Tibial nerve (tissue), 4 donors: Measurements from ENCODE around the gene CXCL8. TPM values are rescaled to one million over a fixed set of nuclear protein-coding genes. Genes with fewer than 3 reads are reported as not detected.

Source experiments
- DNase-seq, 2 donors: peaks; one replicate each; pipeline ENCODE4 v3.0.0-alpha.2; 2019; ENCODE audit warnings: low spot score in 2 of 2
- H3K27ac ChIP-seq, 4 donors: fragments of 200-600 bp; sonication (generic) in 3 of 4; one replicate each; pipeline ENCODE4 v1.5.1; 2017 to 2019; ENCODE audit warnings: mild to moderate bottlenecking in 1 of 4
- H3K27me3 ChIP-seq, 2 donors: fragments of 200-600 bp; sonication (generic) in 1 of 2; one replicate each; pipeline versions ENCODE4 v1.5.1 to v1.6.0; 2017 to 2019
- H3K36me3 ChIP-seq, 3 donors: fragments of 200-600 bp; sonication (generic); one replicate each; pipeline ENCODE4 v1.5.1; 2018 to 2019
- H3K4me1 ChIP-seq, 4 donors: fragments of 200-600 bp; sonication (generic) in 3 of 4; one replicate each; pipeline ENCODE4 v1.5.1; 2017 to 2019
- H3K4me3 ChIP-seq, 4 donors: fragments of 200-600 bp; sonication (generic) in 3 of 4; one replicate each; pipeline ENCODE4 v1.5.1; 2017 to 2019; ENCODE audit warnings: mild to moderate bottlenecking in 1 of 4, moderate library complexity in 1 of 4
- H3K9me3 ChIP-seq, 4 donors: fragments of 200-600 bp; sonication (generic) in 3 of 4; one replicate each; pipeline ENCODE4 v1.5.1; 2017 to 2019
- EP300 ChIP-seq, 2 donors: sonication (generic); formaldehyde crosslinking; IDR thresholded peaks; one replicate each; pipeline ENCODE4 v1.6.1; 2017; ENCODE audit warnings: antibody characterized with exemption in 2 of 2, mild to moderate bottlenecking in 1 of 2
- POLR2A ChIP-seq, 2 donors: fragments of 450-650 bp; IDR thresholded peaks; one replicate each; pipeline ENCODE4 v1.6.1; 2017; ENCODE audit warnings: antibody characterized with exemption in 2 of 2, mild to moderate bottlenecking in 2 of 2, moderate library complexity in 2 of 2
- WGBS, 2 donors: methylation state at CpG; one replicate each; pipeline ENCODE4 v1.1.5; 2018; 5-methylcytosine and 5-hydroxymethylcytosine counted together
- total RNA-seq, 4 donors: library from RNA; depleted of rRNA; stranded (reverse); fragments of >200 nt; gene quantifications; one replicate each; pipeline ENCODE4 v1.1.0, GENCODE V29; 2016
- TF ChIP-seq, protein P1 (sequence below), 5 experiments: fragments of 200-600 bp in 3 of 5; fragments of 450-650 bp in 2 of 5; sonication (generic) in 3 of 5; IDR thresholded peaks; one replicate each; pipeline ENCODE4 v1.5.1; 2016 to 2019; ENCODE audit warnings: antibody characterized with exemption in 5 of 5, mild to moderate bottlenecking in 3 of 5, moderate library complexity in 2 of 5

CXCL8 gene
- total RNA-seq, 4 donors from 2014 or later = 0.22 to 10.8 (median 1.3) TPM

DNA sequence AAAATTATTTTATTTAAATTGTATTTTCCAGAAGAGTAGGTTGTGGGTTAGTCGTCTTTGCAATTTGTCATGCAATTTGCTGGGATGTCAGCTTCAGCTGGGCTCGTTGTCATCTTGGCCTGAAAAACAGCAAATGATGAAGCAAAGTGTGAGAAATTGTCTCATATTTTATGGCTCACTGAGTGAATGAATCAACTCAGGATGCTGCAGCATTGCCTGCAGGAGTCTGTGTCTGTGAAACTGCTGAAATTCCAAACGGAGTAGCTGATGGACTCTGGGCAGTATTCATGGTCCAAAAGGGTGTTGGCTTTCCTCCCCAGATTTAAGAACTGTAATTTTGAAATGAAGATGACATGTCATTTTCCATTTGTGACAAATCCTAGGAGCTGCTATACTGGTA is 37.2 kb downstream of the CXCL8 start:
- TF ChIP-seq EP300 (IDR thresholded peaks at IDR 0.05) (no peak), POLR2A (IDR thresholded peaks at IDR 0.05) (no peak)
- TF ChIP-seq, protein P1, sequence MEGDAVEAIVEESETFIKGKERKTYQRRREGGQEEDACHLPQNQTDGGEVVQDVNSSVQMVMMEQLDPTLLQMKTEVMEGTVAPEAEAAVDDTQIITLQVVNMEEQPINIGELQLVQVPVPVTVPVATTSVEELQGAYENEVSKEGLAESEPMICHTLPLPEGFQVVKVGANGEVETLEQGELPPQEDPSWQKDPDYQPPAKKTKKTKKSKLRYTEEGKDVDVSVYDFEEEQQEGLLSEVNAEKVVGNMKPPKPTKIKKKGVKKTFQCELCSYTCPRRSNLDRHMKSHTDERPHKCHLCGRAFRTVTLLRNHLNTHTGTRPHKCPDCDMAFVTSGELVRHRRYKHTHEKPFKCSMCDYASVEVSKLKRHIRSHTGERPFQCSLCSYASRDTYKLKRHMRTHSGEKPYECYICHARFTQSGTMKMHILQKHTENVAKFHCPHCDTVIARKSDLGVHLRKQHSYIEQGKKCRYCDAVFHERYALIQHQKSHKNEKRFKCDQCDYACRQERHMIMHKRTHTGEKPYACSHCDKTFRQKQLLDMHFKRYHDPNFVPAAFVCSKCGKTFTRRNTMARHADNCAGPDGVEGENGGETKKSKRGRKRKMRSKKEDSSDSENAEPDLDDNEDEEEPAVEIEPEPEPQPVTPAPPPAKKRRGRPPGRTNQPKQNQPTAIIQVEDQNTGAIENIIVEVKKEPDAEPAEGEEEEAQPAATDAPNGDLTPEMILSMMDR (IDR thresholded peaks at IDR 0.05) = no peak
- 47 to 49% methylated on average over 3 of the region's 3 CpGs for WGBS, 2 donors
- no peak overlapping the region for H3K27ac ChIP-seq
- H3K4me3 ChIP-seq = no peak overlapping the region
- H3K4me1 ChIP-seq = peaks cover 0 to 15% (median 4%) of the 10 kb centered on the region in 4 donors
- H3K9me3 ChIP-seq = no peaks in the 10 kb centered on the region
- DNase-seq = no peak
- H3K36me3 ChIP-seq = no peaks in the 10 kb centered on the region
- no peaks in the 10 kb centered on the region for H3K27me3 ChIP-seq

DNA sequence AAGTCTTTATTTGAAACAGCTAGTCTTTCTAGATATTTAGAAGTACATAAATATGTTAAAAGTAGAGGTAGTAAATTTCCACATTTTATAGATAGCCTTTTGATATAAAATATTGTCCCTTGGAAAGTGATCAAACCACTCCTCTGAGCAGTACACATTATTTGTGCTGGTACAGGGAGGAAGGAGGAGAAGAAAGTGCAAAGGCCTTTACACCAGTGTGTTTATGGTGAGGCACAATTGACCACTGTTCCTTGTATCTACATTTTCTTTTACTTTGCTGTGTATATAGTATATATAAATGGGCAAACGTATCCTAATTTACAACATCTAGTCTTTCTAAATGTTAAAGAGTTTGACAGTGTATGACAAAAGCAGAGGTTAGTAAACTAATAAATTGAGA is 39.9 kb downstream of the CXCL8 start:
- Histone ChIP-seq H3K9me3 (no peaks in the 10 kb centered on the region), H3K27ac (no peak overlapping the region), H3K27me3 (no peaks in the 10 kb centered on the region), H3K4me3 (no peak overlapping the region), H3K36me3 (no peaks in the 10 kb centered on the region), H3K4me1 (peaks cover 0 to 15% (median 4%) of the 10 kb centered on the region in 4 donors)
- TF ChIP-seq, protein P1 (IDR thresholded peaks at IDR 0.05) = no peak
- TF ChIP-seq POLR2A (IDR thresholded peaks at IDR 0.05) (no peak), EP300 (IDR thresholded peaks at IDR 0.05) (no peak)
- WGBS, 2 donors = 65% methylated on average over 1 of the region's 1 CpG
- DNase-seq = no peak

DNA sequence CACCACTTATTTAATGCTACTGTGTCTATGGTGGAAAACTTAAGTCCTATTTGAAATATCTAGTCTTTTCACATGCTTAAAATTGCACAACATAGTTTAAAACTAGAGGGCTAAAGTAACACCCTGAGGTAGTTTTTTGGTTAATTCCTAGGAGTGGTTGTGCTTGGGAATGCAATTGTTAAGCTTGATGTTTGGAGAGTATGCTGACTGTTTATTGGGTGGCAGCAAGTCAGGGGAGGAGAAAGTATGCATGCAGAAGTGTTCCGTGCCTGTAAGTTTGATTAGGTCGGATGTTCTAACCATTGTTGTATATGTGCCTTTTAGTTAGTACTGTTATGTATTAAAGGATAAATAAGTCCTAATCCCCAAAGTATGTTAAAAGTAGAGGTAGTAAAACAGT is 40.5 kb downstream of the CXCL8 start:
- TF ChIP-seq POLR2A (IDR thresholded peaks at IDR 0.05) (no peak), EP300 (IDR thresholded peaks at IDR 0.05) (no peak)
- TF ChIP-seq, protein P1 (IDR thresholded peaks at IDR 0.05) = no peak
- Histone ChIP-seq H3K27ac (no peak overlapping the region), H3K36me3 (no peaks in the 10 kb centered on the region), H3K27me3 (no peaks in the 10 kb centered on the region), H3K4me1 (peaks cover 0 to 9% (median under 1%) of the 10 kb centered on the region in 4 donors), H3K9me3 (no peaks in the 10 kb centered on the region), H3K4me3 (no peak overlapping the region)
- WGBS, 2 donors = 51 to 52% methylated on average over 2 of the region's 2 CpGs
- no peak for DNase-seq

DNA sequence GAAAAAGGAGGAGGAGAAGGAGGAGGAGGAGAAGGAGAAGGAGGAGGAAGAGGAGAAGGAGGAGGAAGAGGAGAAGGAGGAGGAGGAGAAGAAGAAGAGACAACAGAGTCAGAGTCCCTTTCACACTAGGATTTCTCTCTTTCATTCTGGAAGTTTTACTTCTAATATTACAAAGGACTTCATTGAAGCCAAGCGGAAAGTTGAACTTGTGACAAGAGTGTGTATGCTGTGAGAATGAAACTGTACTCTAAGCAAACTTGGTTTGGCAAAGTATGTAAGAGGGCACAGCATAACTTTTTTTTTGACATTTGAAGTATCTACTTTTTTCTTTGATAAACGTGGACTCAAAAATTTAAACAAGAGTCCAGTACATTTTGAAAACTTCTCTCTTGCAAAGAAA is 48.0 kb downstream of the CXCL8 start:
- H3K27me3 ChIP-seq = no peaks in the 10 kb centered on the region
- H3K9me3 ChIP-seq = peaks cover 0 to 8% (median 0%) of the 10 kb centered on the region in 4 donors
- H3K27ac ChIP-seq = no peak overlapping the region
- DNase-seq = no peak
- 38 to 45% methylated on average over 2 of the region's 2 CpGs for WGBS, 2 donors
- no peak overlapping the region for H3K4me3 ChIP-seq
- H3K4me1 ChIP-seq = no peaks in the 10 kb centered on the region
- no peaks in the 10 kb centered on the region for H3K36me3 ChIP-seq
- TF ChIP-seq POLR2A (IDR thresholded peaks at IDR 0.05) (no peak), EP300 (IDR thresholded peaks at IDR 0.05) (no peak)
- TF ChIP-seq, protein P1 (IDR thresholded peaks at IDR 0.05) = no peak

Other genes with a start within 250 kb of the CXCL8 start
- not detected for gene RASSF6, start 120.1 kb upstream of the CXCL8 start, total RNA-seq
- 1 to 10 TPM in 1 of 4 donors, not detected in 3; 2.2 TPM for gene CXCL6, start 96.1 kb downstream of the CXCL8 start, total RNA-seq
- gene PF4V1, start 112.7 kb downstream of the CXCL8 start, total RNA-seq = not detected
- 1 to 10 TPM in 2 of 4 donors, under 1 TPM in 1, not detected in 1; 0.84 to 2.7 (median 1.3) TPM for gene CXCL1, start 128.8 kb downstream of the CXCL8 start, total RNA-seq
- gene PF4, start 241.5 kb downstream of the CXCL8 start, total RNA-seq = 1 to 10 TPM in 1 of 4 donors, not detected in 3; 5.4 TPM
- 1 to 10 TPM in 2 of 4 donors, not detected in 2; 1.7 to 6.0 TPM for gene PPBP, start 247.6 kb downstream of the CXCL8 start, total RNA-seq